Hepatocyte (in vitro differentiated cells): Measurements from ENCODE around the gene C2orf92. TPM values are rescaled to one million over a fixed set of nuclear protein-coding genes. Genes with fewer than 3 reads are reported as not detected.

Experiments
- DNase-seq: peaks from one replicate; pipeline ENCODE4 v3.0.0-alpha.2; 2016; ENCODE audit warnings: low spot score
- H2AFZ ChIP-seq: fragments of 200-600 bp; sonication (generic); 2 replicates; pipeline ENCODE4 v1.6.0; 2016; ENCODE audit warnings: antibody characterized with exemption, mild to moderate bottlenecking
- H3K27ac ChIP-seq: fragments of 200-600 bp; sonication (generic); 2 replicates; pipeline ENCODE4 v1.5.1; 2016; ENCODE audit warnings: mild to moderate bottlenecking
- H3K27me3 ChIP-seq: fragments of 200-600 bp; sonication (generic); 2 replicates; pipeline ENCODE4 v1.6.1; 2016
- H3K36me3 ChIP-seq: fragments of 200-600 bp; sonication (generic); replicated peaks from 2 replicates; pipeline ENCODE4 v1.5.1; 2016; ENCODE audit warnings: low read depth; ENCODE audit not compliant: insufficient read depth
- H3K4me1 ChIP-seq: fragments of 200-600 bp; sonication (generic); 2 replicates; pipeline ENCODE4 v1.5.1; 2016; ENCODE audit warnings: mild to moderate bottlenecking, moderate library complexity; ENCODE audit not compliant: insufficient read depth
- H3K4me2 ChIP-seq: fragments of 200-600 bp; sonication (generic); 2 replicates; pipeline ENCODE4 v1.6.0; 2016
- H3K4me3 ChIP-seq: fragments of 200-600 bp; sonication (generic); 2 replicates; pipeline ENCODE4 v1.5.1; 2016; ENCODE audit warnings: mild to moderate bottlenecking
- H3K79me2 ChIP-seq: fragments of 200-600 bp; sonication (generic); 2 replicates; pipeline ENCODE4 v1.6.0; 2017; ENCODE audit warnings: mild to moderate bottlenecking
- H3K9me2 ChIP-seq: fragments of 200-600 bp; sonication (generic); replicated peaks from 2 replicates; pipeline ENCODE4 v1.6.0; 2017; ENCODE audit warnings: mild to moderate bottlenecking; ENCODE audit not compliant: insufficient read depth
- H3K9me3 ChIP-seq: fragments of 200-600 bp; sonication (generic); 2 replicates; pipeline ENCODE4 v1.5.1; 2016; ENCODE audit warnings: low read depth, mild to moderate bottlenecking
- H4K20me1 ChIP-seq: fragments of 200-600 bp; sonication (generic); 2 replicates; pipeline ENCODE4 v1.6.0; 2016; ENCODE audit warnings: mild to moderate bottlenecking; ENCODE audit not compliant: insufficient read depth, poor library complexity, severe bottlenecking
- EZH2 ChIP-seq: fragments of 200-600 bp; sonication (generic); IDR thresholded peaks from 2 replicates; pipeline ENCODE4 v1.6.1; 2016; ENCODE audit warnings: antibody characterized with exemption, mild to moderate bottlenecking, borderline replicate concordance
- EZH2phosphoT487 ChIP-seq: fragments of 200-600 bp; sonication (generic); IDR thresholded peaks from one replicate; pipeline ENCODE4 v1.6.1; 2018; ENCODE audit warnings: antibody characterized with exemption, mild to moderate bottlenecking, low read depth, moderate library complexity; ENCODE audit not compliant: unreplicated experiment, severe bottlenecking
- WGBS: methylation state at CpG from one replicate; pipeline ENCODE4 v1.1.6; 2016; ENCODE audit warnings: low lambda C conversion rate; ENCODE audit errors: missing lambda C conversion rate; 5-methylcytosine and 5-hydroxymethylcytosine counted together
- polyA plus RNA-seq: library from polyadenylated mRNA; unstranded; fragments of >200 nt; fragmentation: Nextera tagmentation; extraction: Ambion mirVana; gene quantifications from 2 replicates; pipeline ENCODE4 v1.2.1, GENCODE V29; 2016
- total RNA-seq: library from RNA; depleted of rRNA; stranded (reverse); fragments of >200 nt; gene quantifications from 2 replicates; pipeline ENCODE4 v1.2.3, GENCODE V29; 2014
- TF ChIP-seq, protein P1 (sequence below): fragments of 200-600 bp; sonication (generic); IDR thresholded peaks from 2 replicates; pipeline ENCODE4 v1.5.1; 2016; ENCODE audit warnings: antibody characterized with exemption, mild to moderate bottlenecking; ENCODE audit not compliant: poor library complexity

Gene C2orf92
- total and polyA plus RNA-seq, 2 experiments from 2014 or later = 2.1 to 4.5 TPM

DNA sequence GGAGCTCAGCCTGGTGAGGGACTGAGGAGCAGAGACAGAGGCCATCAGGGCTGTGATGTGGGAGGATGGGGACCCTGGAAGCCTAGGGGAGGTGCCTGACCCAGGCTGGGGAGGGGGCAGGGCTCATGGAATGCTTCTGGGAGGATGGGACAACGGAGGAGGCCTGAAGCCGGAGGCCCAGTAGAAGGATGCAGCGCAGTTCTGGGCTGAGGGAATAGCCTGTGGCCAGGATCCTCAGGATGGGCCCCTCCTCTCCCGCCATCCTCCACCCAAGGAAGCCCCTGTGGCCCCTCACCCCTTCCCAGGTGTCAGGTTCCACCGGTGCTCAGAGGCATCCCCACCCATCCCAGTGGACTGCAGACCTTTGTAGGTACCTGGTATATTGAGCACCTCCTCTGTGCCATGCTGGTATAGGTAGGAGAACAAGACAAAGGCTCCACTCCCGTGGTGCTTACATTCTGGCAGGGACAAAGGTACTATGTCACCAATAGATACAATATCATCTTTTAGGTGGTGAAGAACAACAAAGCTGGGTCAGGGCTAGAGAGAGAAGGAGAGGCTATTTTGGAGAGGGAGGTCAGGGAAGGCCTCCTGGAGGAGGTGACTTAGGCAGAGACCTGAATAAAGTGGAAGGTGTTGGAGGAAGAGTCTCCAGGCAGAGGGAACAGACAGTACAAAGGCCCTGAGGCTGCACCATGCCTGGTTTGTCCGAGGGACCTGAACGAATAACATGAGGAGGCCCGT is 46.6 kb downstream of the C2orf92 start:
- Histone ChIP-seq H3K4me1 (no peaks in the 10 kb centered on the region), H4K20me1 (no peaks in the 10 kb centered on the region), H3K27ac (no peak overlapping the region), H3K9me3 (no peaks in the 10 kb centered on the region), H3K4me2 (no peak overlapping the region), H2AFZ (no peak overlapping the region), H3K9me2 (no peaks in the 10 kb centered on the region), H3K79me2 (no peaks in the 10 kb centered on the region), H3K4me3 (no peak overlapping the region), H3K36me3 (no peaks in the 10 kb centered on the region), H3K27me3 (no peaks in the 10 kb centered on the region)
- TF ChIP-seq EZH2phosphoT487 = no peak
- TF ChIP-seq EZH2 = no peak
- TF ChIP-seq, protein P1, sequence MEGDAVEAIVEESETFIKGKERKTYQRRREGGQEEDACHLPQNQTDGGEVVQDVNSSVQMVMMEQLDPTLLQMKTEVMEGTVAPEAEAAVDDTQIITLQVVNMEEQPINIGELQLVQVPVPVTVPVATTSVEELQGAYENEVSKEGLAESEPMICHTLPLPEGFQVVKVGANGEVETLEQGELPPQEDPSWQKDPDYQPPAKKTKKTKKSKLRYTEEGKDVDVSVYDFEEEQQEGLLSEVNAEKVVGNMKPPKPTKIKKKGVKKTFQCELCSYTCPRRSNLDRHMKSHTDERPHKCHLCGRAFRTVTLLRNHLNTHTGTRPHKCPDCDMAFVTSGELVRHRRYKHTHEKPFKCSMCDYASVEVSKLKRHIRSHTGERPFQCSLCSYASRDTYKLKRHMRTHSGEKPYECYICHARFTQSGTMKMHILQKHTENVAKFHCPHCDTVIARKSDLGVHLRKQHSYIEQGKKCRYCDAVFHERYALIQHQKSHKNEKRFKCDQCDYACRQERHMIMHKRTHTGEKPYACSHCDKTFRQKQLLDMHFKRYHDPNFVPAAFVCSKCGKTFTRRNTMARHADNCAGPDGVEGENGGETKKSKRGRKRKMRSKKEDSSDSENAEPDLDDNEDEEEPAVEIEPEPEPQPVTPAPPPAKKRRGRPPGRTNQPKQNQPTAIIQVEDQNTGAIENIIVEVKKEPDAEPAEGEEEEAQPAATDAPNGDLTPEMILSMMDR = no peak
- WGBS = 75% methylated on average over 6 of the region's 9 CpGs
- DNase-seq = no peak

DNA sequence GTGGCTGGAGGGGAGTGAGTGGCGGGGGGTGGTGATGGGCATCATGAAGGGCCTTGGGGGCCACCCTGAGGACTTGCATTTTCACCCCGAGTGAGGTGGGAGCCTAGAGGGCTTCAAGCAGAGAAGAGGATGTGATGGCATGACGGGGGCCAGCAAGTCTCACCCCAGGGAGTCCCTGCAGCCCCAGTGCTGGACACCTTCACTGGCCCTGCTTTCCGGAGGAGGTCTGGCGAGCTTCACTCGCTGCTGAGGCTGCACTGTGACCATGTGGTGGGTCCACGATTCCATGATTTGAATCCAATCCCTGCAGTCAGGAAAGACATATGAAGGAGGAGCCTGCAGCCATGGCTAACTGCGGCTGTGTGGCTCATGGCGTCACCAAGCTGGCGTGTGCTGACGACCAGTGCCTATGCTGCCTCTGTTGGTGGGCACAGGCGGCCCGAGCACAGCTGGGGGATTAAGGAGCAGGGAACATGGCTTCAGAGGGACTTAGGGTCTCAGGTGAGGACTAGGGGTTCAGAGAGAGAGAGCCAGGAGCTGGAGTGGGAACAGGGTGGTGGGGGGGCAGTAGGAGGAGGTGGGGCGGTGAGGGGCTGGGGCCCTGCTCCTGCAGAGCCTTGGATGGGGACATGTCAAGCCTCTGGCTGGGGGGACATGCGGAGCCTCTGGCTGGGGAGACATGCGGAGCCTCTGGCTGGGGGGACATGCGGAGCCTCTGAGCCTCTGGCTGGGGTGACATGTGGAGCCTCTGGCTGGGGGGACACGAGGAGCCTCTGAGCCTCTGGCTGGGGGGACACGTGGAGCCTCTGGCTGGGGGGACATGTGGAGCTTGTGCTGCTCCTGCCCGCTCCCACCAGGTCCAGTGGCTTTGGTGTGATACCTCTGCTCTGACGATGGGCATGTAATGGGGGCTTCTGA is 47.4 kb downstream of the C2orf92 start:
- no peaks in the 10 kb centered on the region for H3K27me3 ChIP-seq
- H2AFZ ChIP-seq = no peak overlapping the region
- no peak overlapping the region for H3K4me2 ChIP-seq
- H3K4me1 ChIP-seq = no peaks in the 10 kb centered on the region
- 92% methylated on average over 17 of the region's 21 CpGs for WGBS
- no peak overlapping the region for H3K27ac ChIP-seq
- no peak for DNase-seq
- H3K9me3 ChIP-seq = no peaks in the 10 kb centered on the region
- no peaks in the 10 kb centered on the region for H3K36me3 ChIP-seq
- no peaks in the 10 kb centered on the region for H3K79me2 ChIP-seq
- H4K20me1 ChIP-seq = no peaks in the 10 kb centered on the region
- TF ChIP-seq EZH2phosphoT487 = no peak
- H3K4me3 ChIP-seq = no peak overlapping the region
- no peaks in the 10 kb centered on the region for H3K9me2 ChIP-seq

DNA sequence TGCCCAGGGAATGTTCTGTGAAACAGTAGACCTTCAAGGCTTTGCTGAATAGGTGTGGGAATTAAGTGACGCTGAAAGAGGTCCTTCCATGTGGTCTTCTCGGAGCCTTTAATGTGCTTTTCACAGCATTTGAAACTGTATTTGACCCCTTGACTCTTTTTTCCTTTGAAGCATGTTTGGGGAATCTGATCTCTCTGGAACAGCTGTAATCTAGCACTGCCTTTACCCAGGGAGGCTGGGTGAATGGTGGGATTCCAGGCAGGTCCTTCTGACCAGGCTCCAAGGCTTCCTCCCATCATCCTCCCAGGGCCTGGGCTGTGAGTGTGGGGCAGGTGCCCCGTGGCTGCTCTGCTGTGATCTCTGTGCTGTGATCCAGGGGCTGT is 48.1 kb downstream of the C2orf92 start:
- DNase-seq = no peak
- Histone ChIP-seq H3K4me2 (no peak overlapping the region), H2AFZ (no peak overlapping the region), H3K36me3 (no peaks in the 10 kb centered on the region), H3K27ac (no peak overlapping the region), H3K27me3 (no peaks in the 10 kb centered on the region), H4K20me1 (no peaks in the 10 kb centered on the region), H3K9me2 (no peaks in the 10 kb centered on the region), H3K9me3 (no peaks in the 10 kb centered on the region), H3K4me3 (no peak overlapping the region), H3K79me2 (no peaks in the 10 kb centered on the region), H3K4me1 (no peaks in the 10 kb centered on the region)
- TF ChIP-seq EZH2phosphoT487 = no peak
- TF ChIP-seq, protein P1 = no peak
- TF ChIP-seq EZH2 = no peak
- WGBS = 61% methylated on average over 3 of the region's 3 CpGs
